SW480 (cell line): Measurements from ENCODE around the gene REM2.

Source experiments
- DNase-seq: peaks from one replicate; pipeline ENCODE4 v3.0.0-alpha.2; 2016; ENCODE audit warnings: low spot score

The REM2 gene

GRCh38 chr14:22883173-22883976, at the start of gene REM2:
Gene REM2, plus strand, starts transcription at chr14:22883222. Its CDS starts 66 bp downstream, at chr14:22883288.
- DNase-seq = no peak

- no peak for DNase-seq
Measured at GRCh38 chr14:22835505-22835904, 47.5 kb upstream of the REM2 start.

GRCh38 chr14:22836301-22837113, 46.5 kb upstream of the REM2 start, which contains the start of gene MMP14:
Gene MMP14, plus strand, starts transcription at chr14:22836585. Its CDS starts 233 bp downstream, at chr14:22836818.
- peak; percentile 47 for DNase-seq

GRCh38 chr14:22837114-22837749, 45.8 kb upstream of the REM2 start:
- DNase-seq = no peak

- DNase-seq = no peak
Measured at GRCh38 chr14:22837750-22838538, 45.1 kb upstream of the REM2 start.

- no peak for DNase-seq
Measured at GRCh38 chr14:22838631-22839041, 44.4 kb upstream of the REM2 start.

GRCh38 chr14:22839159-22839779, 43.8 kb upstream of the REM2 start:
- no peak for DNase-seq

- DNase-seq = no peak
Measured at GRCh38 chr14:22841311-22841710, 41.7 kb upstream of the REM2 start.

GRCh38 chr14:22841769-22842168, 41.3 kb upstream of the REM2 start:
- no peak for DNase-seq

GRCh38 chr14:22842211-22843122, 40.6 kb upstream of the REM2 start:
- DNase-seq = no peak

GRCh38 chr14:22843123-22843925, 39.7 kb upstream of the REM2 start:
- no peak for DNase-seq

GRCh38 chr14:22844221-22845102, 38.6 kb upstream of the REM2 start:
- no peak for DNase-seq

GRCh38 chr14:22845103-22845394, 38.0 kb upstream of the REM2 start:
- no peak for DNase-seq

GRCh38 chr14:22845821-22846625, 37.0 kb upstream of the REM2 start:
- DNase-seq = no peak

- DNase-seq = no peak
Measured at GRCh38 chr14:22846811-22847307, 36.2 kb upstream of the REM2 start.

GRCh38 chr14:22847661-22848341, 35.2 kb upstream of the REM2 start:
- no peak for DNase-seq
